WTC11 (cell line): ENCODE data around the gene SHFL. TPM values are rescaled to one million over a fixed set of nuclear protein-coding genes. Genes with fewer than 3 reads are reported as not detected.

Experiments
- ATAC-seq: fragments of 200-7000 bp; cut with Tn5 transposase; 2 replicates; pipeline ENCODE4 v1.10.0; 2021; ENCODE audit warnings: mild to moderate bottlenecking, moderate library complexity
- CTCF ChIA-PET: fragments of 300-600 bp; sonication (Branson Sonifier 250); formaldehyde crosslinking; loops from one replicate; lab custom pipeline; 2021; ENCODE audit warnings: antibody characterized with exemption; lab: Charles Lee
- POLR2A ChIA-PET: fragments of 350-600 bp; sonication (Branson Sonifier 250); formaldehyde crosslinking; loops from one replicate; lab custom pipeline; 2021; ENCODE audit warnings: antibody characterized with exemption; lab: Charles Lee
- DNase-seq: peaks from one replicate; pipeline ENCODE4 v3.0.0; 2021; ENCODE audit warnings: low spot score
- H3K27ac Mint-ChIP-seq: 2 replicates; pipeline ENCODE4 v1.8.0; 2021; ENCODE audit warnings: mixed read lengths
- H3K27me3 Mint-ChIP-seq: 2 replicates; pipeline ENCODE4 v1.8.0; 2021; ENCODE audit warnings: low read depth, mild to moderate bottlenecking, moderate library complexity, mixed read lengths
- H3K36me3 Mint-ChIP-seq: 2 replicates; pipeline ENCODE4 v1.8.0; 2021; ENCODE audit warnings: mixed read lengths
- H3K4me1 Mint-ChIP-seq: 2 replicates; pipeline ENCODE4 v1.8.0; 2022; ENCODE audit warnings: mixed read lengths
- H3K4me3 Mint-ChIP-seq: 2 replicates; pipeline ENCODE4 v1.8.0; 2021; ENCODE audit warnings: mild to moderate bottlenecking, moderate library complexity, mixed read lengths
- H3K9me3 Mint-ChIP-seq: 2 replicates; pipeline ENCODE4 v1.8.0; 2021; ENCODE audit warnings: mixed read lengths
- CTCF ChIP-seq: fragments of 200-600 bp; IDR thresholded peaks from 2 replicates; pipeline ENCODE4 v1.8.0; 2022; ENCODE audit warnings: antibody characterized with exemption
- FOXJ3 ChIP-seq: sonication (generic); formaldehyde crosslinking; IDR thresholded peaks from 2 replicates; pipeline ENCODE4 v1.9.0; 2021; ENCODE audit warnings: missing genetic modification reagents, mild to moderate bottlenecking, borderline replicate concordance
- GTF2I ChIP-seq: fragments of 250-450 bp; sonication (Bioruptor Pico); conservative IDR thresholded peaks from 2 replicates; pipeline ENCODE4 v1.4.0; 2021; ENCODE audit warnings: mild to moderate bottlenecking
- JUN ChIP-seq: sonication (generic); formaldehyde crosslinking; IDR thresholded peaks from 2 replicates; pipeline ENCODE4 v1.8.0; 2023; ENCODE audit warnings: mild to moderate bottlenecking, missing genetic modification reagents
- MXD4 ChIP-seq: fragments of 250-450 bp; sonication (Bioruptor Pico); IDR thresholded peaks from 2 replicates; pipeline ENCODE4 v1.8.0; 2021; ENCODE audit warnings: mild to moderate bottlenecking, moderate library complexity, borderline replicate concordance
- OVOL2 ChIP-seq: fragments of 250-450 bp; sonication (Bioruptor Pico); IDR thresholded peaks from 2 replicates; pipeline ENCODE4 v1.9.0; 2021; ENCODE audit warnings: mild to moderate bottlenecking, borderline replicate concordance
- PRRX2 ChIP-seq: fragments of 250-450 bp; sonication (Bioruptor Pico); IDR thresholded peaks from 2 replicates; pipeline ENCODE4 v1.8.0; 2021; ENCODE audit warnings: mild to moderate bottlenecking
- RORB ChIP-seq: fragments of 250-450 bp; sonication (Bioruptor Pico); IDR thresholded peaks from 2 replicates; pipeline ENCODE4 v1.9.0; 2021; ENCODE audit warnings: mild to moderate bottlenecking
- SMAD3 ChIP-seq: sonication (generic); formaldehyde crosslinking; IDR thresholded peaks from 2 replicates; pipeline ENCODE4 v1.8.0; 2022; ENCODE audit warnings: missing genetic modification reagents, mild to moderate bottlenecking, borderline replicate concordance
- SOX15 ChIP-seq: fragments of 250-450 bp; sonication (Bioruptor Pico); IDR thresholded peaks from 2 replicates; pipeline ENCODE4 v1.9.0; 2021; ENCODE audit warnings: mild to moderate bottlenecking
- STAT6 ChIP-seq: sonication (generic); formaldehyde crosslinking; conservative IDR thresholded peaks from 2 replicates; pipeline ENCODE4 v1.8.1; 2023; ENCODE audit warnings: mild to moderate bottlenecking, low read depth, missing genetic modification reagents, moderate library complexity
- ZBTB21 ChIP-seq: sonication (generic); formaldehyde crosslinking; IDR thresholded peaks from 2 replicates; pipeline ENCODE4 v1.8.1; 2023; ENCODE audit warnings: mild to moderate bottlenecking, missing genetic modification reagents, borderline replicate concordance
- ZNF121 ChIP-seq: sonication (generic); formaldehyde crosslinking; IDR thresholded peaks from 2 replicates; pipeline ENCODE4 v1.8.0; 2023; ENCODE audit warnings: missing genetic modification reagents
- ZNF138 ChIP-seq: sonication (generic); formaldehyde crosslinking; conservative IDR thresholded peaks from 2 replicates; pipeline ENCODE4 v1.8.1; 2022; ENCODE audit warnings: mild to moderate bottlenecking, moderate library complexity, missing genetic modification reagents
- ZNF416 ChIP-seq: fragments of 250-450 bp; sonication (Bioruptor Pico); IDR thresholded peaks from 2 replicates; pipeline ENCODE4 v1.9.0; 2021; ENCODE audit warnings: mild to moderate bottlenecking, inconsistent platforms
- total RNA-seq: library from RNA; stranded (reverse); gene quantifications from 3 replicates; pipeline ENCODE4 v1.2.3, GENCODE V29; 2021
- TF ChIP-seq, protein P1 (sequence below): fragments of 250-450 bp; sonication (Bioruptor Pico); IDR thresholded peaks from 2 replicates; pipeline ENCODE4 v1.9.0; 2021; ENCODE audit warnings: mild to moderate bottlenecking

Gene SHFL
- total RNA-seq, 1 experiment from 2014 or later: 22.5 TPM

DNA sequence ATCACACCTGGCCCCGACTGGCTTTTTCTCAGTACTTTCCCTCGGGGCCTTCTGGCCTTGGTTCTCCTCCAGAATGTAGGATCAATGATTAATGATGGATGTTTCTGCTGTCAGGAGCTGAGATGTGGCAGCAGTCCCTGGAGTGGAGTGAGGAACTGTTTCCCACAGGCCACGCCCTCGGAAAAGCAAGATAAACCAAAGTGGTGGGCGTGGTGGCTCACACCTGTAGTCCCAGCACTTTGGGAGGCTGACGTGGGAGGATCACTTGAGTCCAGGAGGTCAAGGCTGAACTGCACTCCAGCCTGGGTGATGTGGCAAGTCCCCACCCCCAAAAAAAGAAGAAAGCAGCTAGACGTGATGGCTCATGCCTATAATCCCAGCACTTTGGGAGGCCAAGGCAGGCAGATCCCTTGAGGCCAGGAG, 7.1 kb upstream of the SHFL start:
- Mint-ChIP-seq H3K4me1 (no peaks in the 10 kb centered on the region), H3K27me3 (peaks cover 56% of the 10 kb centered on the region)
- POLR2A ChIA-PET: no interaction called here

GRCh38 chr19:10083911-10084310, 2.2 kb upstream of the SHFL start:
- Mint-ChIP-seq H3K4me3 (no peak overlapping the region), H3K36me3 (no peaks in the 10 kb centered on the region), H3K27ac (no peak overlapping the region), H3K9me3 (no peaks in the 10 kb centered on the region), H3K27me3 (peaks cover 31% of the 10 kb centered on the region), H3K4me1 (peaks cover 8% of the 10 kb centered on the region; the same call in 1 of the 2 replicates)
- POLR2A ChIA-PET: interaction anchor here (0.6 kb wide), 1 partner anchor 14 kb away, joined by 3 read pairs; no protein-coding TSS in a partner anchor
- CTCF ChIA-PET: interaction anchor here (0.6 to 1.3 kb wide), 3 partner anchors 16 to 175 kb away, joined by 3 to 4 read pairs (median 3); no protein-coding TSS in a partner anchor
- TF ChIP-seq GTF2I (CRISPR knock-in tag): 0 out of 2 replicates have a peak, but pooled peaks have one; percentile 69
- TF ChIP-seq MXD4 (CRISPR knock-in tag): no peak
- no peak for TF ChIP-seq OVOL2 (CRISPR knock-in tag)
- no peak for ATAC-seq
- DNase-seq: no peak

More for the DNA sequence above, 7.1 kb upstream of the SHFL start:
- CTCF ChIA-PET: interaction anchor here (1.8 kb wide), 1 partner anchor 79 kb away, joined by 6 read pairs; no protein-coding TSS in a partner anchor
- H3K27ac Mint-ChIP-seq: no peak overlapping the region
- no peaks in the 10 kb centered on the region for H3K36me3 Mint-ChIP-seq
- DNase-seq (no peak), ATAC-seq (no peak)
- H3K9me3 Mint-ChIP-seq: peaks cover 6% of the 10 kb centered on the region
- TF ChIP-seq PRRX2 (CRISPR knock-in tag) (no peak), ZBTB21 (CRISPR knock-in tag) (no peak), CTCF (no peak), SMAD3 (CRISPR knock-in tag) (no peak), FOXJ3 (no peak), ZNF138 (CRISPR knock-in tag) (no peak), ZNF416 (CRISPR knock-in tag) (no peak), SOX15 (no peak), STAT6 (CRISPR knock-in tag) (no peak), RORB (CRISPR knock-in tag) (no peak)
- TF ChIP-seq, protein P1, sequence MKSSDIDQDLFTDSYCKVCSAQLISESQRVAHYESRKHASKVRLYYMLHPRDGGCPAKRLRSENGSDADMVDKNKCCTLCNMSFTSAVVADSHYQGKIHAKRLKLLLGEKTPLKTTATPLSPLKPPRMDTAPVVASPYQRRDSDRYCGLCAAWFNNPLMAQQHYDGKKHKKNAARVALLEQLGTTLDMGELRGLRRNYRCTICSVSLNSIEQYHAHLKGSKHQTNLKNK (CRISPR knock-in tag): no peak
- no peak overlapping the region for H3K4me3 Mint-ChIP-seq

GRCh38 chr19:10084803-10085202, 1.3 kb upstream of the SHFL start:
- peak; percentile 12; the same call in 1 of the 2 replicates for TF ChIP-seq ZNF121 (CRISPR knock-in tag)
- no peak for TF ChIP-seq JUN (CRISPR knock-in tag)
- TF ChIP-seq, all 79 proteins: peak for 1
- ATAC-seq (no peak), DNase-seq (no peak)
- Mint-ChIP-seq H3K27me3 (peaks cover 23% of the 10 kb centered on the region), H3K27ac (no peak overlapping the region), H3K4me1 (peaks cover 8% of the 10 kb centered on the region; the same call in 1 of the 2 replicates), H3K4me3 (peak overlapping the region; percentile 85), H3K9me3 (no peaks in the 10 kb centered on the region), H3K36me3 (peaks cover 1% of the 10 kb centered on the region)
- POLR2A ChIA-PET: no interaction called here
- CTCF ChIA-PET: interaction anchor here (0.8 to 1.3 kb wide), 3 partner anchors 57 to 174 kb away, joined by 3 to 4 read pairs (median 3); no protein-coding TSS in a partner anchor
